IgD-negative memory B cell (primary cell): ENCODE measurements around the gene NRP2. TPM values are rescaled to one million over a fixed set of nuclear protein-coding genes. Genes with fewer than 3 reads are reported as not detected.
A peak's percentile ranks its signal among the peaks of the same experiment; 100 is the strongest.

Experiments
- H3K27ac Mint-ChIP-seq, 3 donors: one replicate each; pipeline ENCODE4 v1.8.0; 2020 to 2022; ENCODE audit warnings: mild to moderate bottlenecking in 3 of 3, mixed read lengths in 3 of 3, moderate library complexity in 1 of 3
- H3K27me3 Mint-ChIP-seq: one replicate; pipeline ENCODE4 v1.8.0; 2021; ENCODE audit warnings: mixed read lengths
- H3K36me3 Mint-ChIP-seq: one replicate; pipeline ENCODE4 v1.8.0; 2020; ENCODE audit warnings: mild to moderate bottlenecking, mixed read lengths
- H3K4me1 Mint-ChIP-seq, 3 donors: one replicate each; pipeline ENCODE4 v1.8.0; 2020 to 2022; ENCODE audit warnings: mixed read lengths in 3 of 3, mild to moderate bottlenecking in 1 of 3
- H3K4me3 Mint-ChIP-seq, 4 donors: one replicate each; pipeline ENCODE4 v1.8.0; 2020 to 2022; ENCODE audit warnings: mild to moderate bottlenecking in 4 of 4, mixed read lengths in 4 of 4, moderate library complexity in 3 of 4
- H3K9me3 Mint-ChIP-seq, 3 donors: one replicate each; pipeline ENCODE4 v1.8.0; 2020 to 2021; ENCODE audit warnings: mixed read lengths in 3 of 3, mild to moderate bottlenecking in 1 of 3
- polyA plus RNA-seq: library from polyadenylated mRNA; unstranded; fragments of 300-500 nt; fragmentation: Illumina TruSeq; gene quantifications from one replicate; pipeline ENCODE4 v1.2.3, GENCODE V29; 2021

The NRP2 gene
- polyA plus RNA-seq, 1 donor from 2014 or later: 0.55 TPM

DNA sequence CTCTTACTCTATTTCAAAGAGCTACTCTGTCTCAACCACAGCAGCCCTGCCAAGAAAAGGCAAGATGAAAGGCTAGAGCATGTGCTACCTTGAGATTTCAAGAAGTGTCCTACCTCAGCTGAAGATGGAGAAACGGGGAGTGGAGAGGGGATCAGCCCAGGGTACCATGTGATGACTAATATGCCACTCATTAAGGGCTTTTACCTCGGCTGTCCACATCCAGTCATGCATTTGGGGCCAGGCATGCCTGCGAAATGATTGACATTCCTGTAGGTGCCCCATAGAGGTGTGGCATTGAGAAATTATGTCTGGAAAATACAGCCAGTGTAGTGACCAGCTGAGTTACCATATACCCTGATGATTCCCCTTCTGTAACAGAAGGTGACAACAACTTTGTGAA, 96.1 kb downstream of the NRP2 start:
- H3K27ac Mint-ChIP-seq: no peak overlapping the region

DNA sequence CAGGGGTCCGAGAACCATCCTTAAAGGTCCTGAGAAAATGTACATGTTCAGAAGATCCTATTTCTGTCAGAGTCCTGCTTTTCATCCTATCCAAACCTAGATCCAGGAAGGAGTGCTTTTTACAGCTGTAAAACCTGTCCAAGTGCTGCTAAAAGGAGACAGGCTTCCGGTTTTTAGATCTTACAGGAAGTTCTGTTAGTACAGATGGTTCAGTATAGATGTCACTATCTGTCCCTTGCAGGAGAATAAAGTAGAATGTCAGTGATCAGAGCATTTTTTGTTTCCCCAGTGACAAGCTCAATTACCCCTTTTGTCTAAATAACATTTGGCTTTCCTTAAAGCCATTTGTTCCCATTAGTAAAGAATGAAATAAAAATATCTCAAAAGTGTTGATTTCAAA, 98.3 kb downstream of the NRP2 start:
- Mint-ChIP-seq H3K9me3 (peaks cover 0 to 2% (median 2%) of the 10 kb centered on the region in 3 donors), H3K27ac (no peak overlapping the region), H3K4me3 (no peak overlapping the region), H3K27me3 (peaks cover 4% of the 10 kb centered on the region), H3K36me3 (peaks cover 5% of the 10 kb centered on the region), H3K4me1 (peaks cover 0 to 4% (median 3%) of the 10 kb centered on the region in 3 donors)

More for the DNA sequence above, 96.1 kb downstream of the NRP2 start:
- Mint-ChIP-seq H3K36me3 (peaks cover 5% of the 10 kb centered on the region), H3K4me3 (no peak overlapping the region), H3K27me3 (peaks cover 6% of the 10 kb centered on the region), H3K4me1 (peaks cover 4 to 8% (median 6%) of the 10 kb centered on the region in 3 donors), H3K9me3 (peaks cover 0 to 2% (median 0%) of the 10 kb centered on the region in 3 donors)

DNA sequence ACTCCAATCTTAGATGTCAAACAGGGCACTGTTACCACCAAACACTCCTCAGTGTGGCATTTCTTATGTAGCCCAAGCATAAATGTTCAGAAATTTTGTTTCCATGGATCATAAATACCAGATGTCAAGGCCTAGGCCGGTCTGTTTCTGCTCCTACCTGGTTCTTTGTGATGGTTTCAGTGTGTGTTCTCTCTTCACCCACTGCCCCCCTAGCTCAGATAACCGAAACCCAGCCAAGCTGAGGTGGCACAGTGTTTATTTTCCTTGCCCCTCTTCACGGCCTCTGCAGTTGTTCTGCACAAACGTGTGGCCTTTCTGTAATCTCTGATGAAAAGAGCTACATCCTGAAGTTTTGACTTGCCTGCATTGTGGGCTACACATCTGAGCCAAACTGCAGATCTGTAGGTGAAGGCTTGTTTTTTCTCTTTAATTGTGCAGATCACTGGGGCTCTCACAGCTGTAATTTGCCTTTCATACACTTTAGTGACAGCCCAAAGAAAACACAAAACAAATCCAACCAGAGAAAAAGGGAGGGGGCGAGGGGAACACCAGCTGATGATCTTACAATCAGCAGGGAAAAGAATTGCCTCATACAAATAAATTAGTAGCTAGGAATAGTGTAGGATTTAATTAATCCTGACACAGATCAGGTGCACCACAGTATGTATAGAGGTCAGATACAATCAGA, 99.1 kb downstream of the NRP2 start:
- Mint-ChIP-seq H3K27me3 (peaks cover 6% of the 10 kb centered on the region), H3K9me3 (peaks cover 0 to 2% (median 0%) of the 10 kb centered on the region in 3 donors), H3K4me1 (peaks cover 0 to 4% (median 0%) of the 10 kb centered on the region in 3 donors), H3K36me3 (peaks cover 5% of the 10 kb centered on the region), H3K4me3 (no peak overlapping the region), H3K27ac (no peak overlapping the region)

DNA sequence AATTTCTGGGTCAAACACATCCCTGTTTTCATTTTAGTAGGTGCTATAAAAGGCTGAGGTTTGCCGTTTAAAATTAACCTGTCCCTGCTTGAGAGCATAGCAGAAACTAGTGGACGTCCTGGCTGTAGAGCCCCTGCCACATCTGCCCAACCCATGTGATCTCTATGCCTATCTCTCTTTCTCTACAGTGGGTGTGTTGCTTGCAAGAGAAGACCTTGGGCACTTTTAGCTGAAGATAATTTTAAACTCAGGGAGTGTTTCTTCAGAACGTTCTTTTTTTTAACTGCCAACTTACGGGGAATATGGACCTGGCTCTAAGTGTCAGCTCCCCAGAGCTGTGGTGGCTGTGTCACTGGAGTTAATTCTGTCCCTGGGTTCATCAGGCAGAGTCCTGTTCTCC, 100.6 kb downstream of the NRP2 start:
- Mint-ChIP-seq H3K27ac (no peak overlapping the region), H3K4me1 (peaks cover 0 to 4% (median 0%) of the 10 kb centered on the region in 3 donors), H3K4me3 (no peak overlapping the region), H3K36me3 (peaks cover 2% of the 10 kb centered on the region), H3K27me3 (peaks cover 2% of the 10 kb centered on the region), H3K9me3 (peaks cover 0 to 2% (median 2%) of the 10 kb centered on the region in 3 donors)

DNA sequence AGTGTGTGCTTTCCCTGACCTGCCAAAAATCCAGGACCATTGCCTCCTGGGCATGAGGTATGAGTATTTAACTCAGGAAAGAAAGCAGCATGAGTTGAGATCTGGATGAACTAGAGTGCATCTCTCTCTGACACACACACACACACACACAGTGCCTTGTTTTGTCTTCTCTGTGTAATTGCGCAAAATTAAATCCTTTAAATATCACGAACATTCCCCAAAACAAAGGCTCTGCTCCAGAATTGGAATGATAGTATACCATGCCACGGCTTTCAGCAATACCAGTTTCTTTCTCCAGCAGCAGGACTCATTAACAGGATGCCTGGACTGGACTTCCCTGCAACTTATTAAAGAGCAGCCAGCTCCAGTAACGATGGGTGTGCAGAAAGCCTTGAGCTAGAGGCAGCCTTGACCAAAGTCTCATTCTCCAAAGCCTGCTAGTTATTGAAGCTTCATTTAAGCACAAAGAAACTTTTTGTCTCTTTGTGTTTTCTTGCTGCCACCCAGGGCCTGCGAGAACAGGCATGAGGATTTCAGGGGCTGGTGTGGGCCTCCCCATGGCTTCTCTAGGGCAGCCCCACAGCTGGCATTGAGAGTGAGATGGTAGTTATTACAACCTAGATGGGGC, 101.7 kb downstream of the NRP2 start:
- Mint-ChIP-seq H3K27ac (no peak overlapping the region), H3K9me3 (peaks cover 0 to 2% (median 2%) of the 10 kb centered on the region in 3 donors), H3K36me3 (peaks cover 2% of the 10 kb centered on the region), H3K27me3 (peaks cover 2% of the 10 kb centered on the region), H3K4me1 (peaks cover 0 to 4% (median 0%) of the 10 kb centered on the region in 3 donors), H3K4me3 (no peak overlapping the region)

DNA sequence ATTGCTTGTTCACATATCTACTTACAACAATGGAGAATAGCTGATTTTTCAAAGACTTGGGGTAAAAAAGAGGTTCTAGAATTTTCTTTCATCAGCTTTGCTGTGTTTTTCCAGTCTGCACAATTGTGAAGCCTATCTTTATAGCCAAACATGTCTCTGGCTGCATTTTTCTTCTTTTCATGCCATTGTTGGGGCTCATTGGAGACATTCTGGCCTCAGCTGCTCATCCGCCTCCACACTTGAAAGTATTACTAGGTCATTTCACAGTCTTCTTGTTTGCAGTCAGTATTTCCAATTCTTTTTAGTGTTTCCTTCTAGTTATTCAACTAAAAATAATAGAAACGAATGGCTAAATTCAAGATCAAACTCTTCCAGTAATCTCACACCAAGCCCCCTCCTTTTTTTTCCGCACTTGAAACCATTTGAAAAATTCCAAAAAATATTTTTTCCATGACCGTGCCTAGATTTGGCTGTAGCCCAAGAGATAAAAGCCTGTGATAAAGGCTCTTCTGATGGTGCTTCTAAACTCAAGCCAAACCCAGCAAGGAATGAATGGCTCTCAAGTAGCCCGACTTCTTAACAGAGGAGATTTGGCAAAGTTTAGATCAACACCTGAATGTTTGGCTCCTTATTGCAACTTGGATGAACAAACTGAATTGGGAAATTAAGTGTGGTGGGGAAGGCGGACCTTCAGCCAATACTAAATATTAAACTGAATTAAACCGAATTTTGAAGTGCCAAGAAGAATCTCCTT, 103.4 kb downstream of the NRP2 start:
- H3K27ac Mint-ChIP-seq: no peak overlapping the region
- H3K36me3 Mint-ChIP-seq: peaks cover 2% of the 10 kb centered on the region
- peaks cover 2% of the 10 kb centered on the region for H3K27me3 Mint-ChIP-seq
- H3K9me3 Mint-ChIP-seq: peaks cover 0 to 2% (median 2%) of the 10 kb centered on the region in 3 donors
- H3K4me3 Mint-ChIP-seq: no peak overlapping the region
- peaks cover 0 to 2% (median 0%) of the 10 kb centered on the region in 3 donors for H3K4me1 Mint-ChIP-seq

DNA sequence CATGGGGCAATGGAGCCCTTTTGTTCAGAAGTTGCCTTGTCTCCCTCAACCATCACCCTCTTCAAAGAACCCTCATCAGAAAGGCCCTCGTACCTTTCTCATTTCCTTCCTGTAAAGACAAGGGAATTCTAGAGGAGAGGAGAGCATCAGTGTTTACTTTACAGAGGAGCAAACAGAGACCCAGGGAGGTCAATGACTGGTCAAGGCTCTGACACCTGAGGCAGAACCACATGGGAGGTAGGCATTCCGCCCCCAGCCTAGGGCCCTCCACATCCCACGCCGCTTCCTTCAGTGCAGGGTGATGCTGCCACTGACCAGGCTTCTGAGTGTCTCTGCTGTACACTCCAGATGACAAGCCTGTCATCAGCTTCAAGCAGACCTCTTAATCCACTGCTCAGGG, 104.7 kb downstream of the NRP2 start:
- Mint-ChIP-seq H3K27me3 (peaks cover 2% of the 10 kb centered on the region), H3K4me3 (no peak overlapping the region), H3K27ac (no peak overlapping the region), H3K4me1 (no peaks in the 10 kb centered on the region), H3K9me3 (peaks cover 0 to 2% (median 2%) of the 10 kb centered on the region in 3 donors), H3K36me3 (peaks cover 4% of the 10 kb centered on the region)

DNA sequence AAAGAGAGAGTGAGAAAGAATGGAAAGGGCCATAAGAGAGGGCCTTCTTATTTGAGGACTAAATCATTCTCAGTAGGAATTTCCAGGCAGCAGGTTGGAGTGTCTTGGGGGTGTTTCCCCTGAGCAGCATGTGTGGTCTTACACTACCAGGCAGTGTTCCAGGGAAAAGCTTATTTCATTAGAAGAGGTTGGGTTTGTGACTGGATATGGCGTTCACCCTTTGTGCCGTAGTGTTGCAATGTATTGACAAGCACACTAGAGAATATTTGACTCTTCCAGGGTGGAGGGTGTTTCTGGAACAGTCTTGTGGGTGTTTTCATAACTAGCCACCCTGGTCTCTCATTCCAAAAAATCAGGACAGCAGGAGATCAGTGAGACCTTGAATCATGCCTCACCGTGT, 105.5 kb downstream of the NRP2 start:
- Mint-ChIP-seq H3K4me3 (no peak overlapping the region), H3K4me1 (no peaks in the 10 kb centered on the region), H3K36me3 (peaks cover 2% of the 10 kb centered on the region), H3K27ac (no peak overlapping the region), H3K9me3 (peaks cover 0 to 2% (median 2%) of the 10 kb centered on the region in 3 donors), H3K27me3 (peaks cover 2% of the 10 kb centered on the region)

DNA sequence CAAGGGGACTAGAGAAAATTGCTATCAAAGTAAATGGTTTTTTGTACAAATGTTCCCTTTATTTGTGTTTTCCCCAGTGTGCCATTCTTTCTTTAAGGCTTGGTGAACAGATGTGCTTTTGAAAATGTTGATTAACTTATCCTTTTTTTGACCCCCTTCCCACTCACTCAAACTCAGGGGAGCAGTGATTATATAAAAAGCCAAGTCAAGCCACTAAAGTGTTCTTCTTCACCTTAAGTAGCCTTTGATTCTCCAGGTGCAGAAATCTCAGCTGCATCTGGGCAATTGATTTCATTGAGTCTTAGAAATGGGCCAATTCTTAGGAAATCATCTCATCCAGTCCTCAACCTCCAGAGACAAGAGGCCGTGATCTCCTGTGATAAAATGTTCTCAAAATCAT, 107.6 kb downstream of the NRP2 start:
- Mint-ChIP-seq H3K36me3 (peaks cover 2% of the 10 kb centered on the region), H3K4me3 (no peak overlapping the region), H3K27me3 (peaks cover 2% of the 10 kb centered on the region), H3K4me1 (no peaks in the 10 kb centered on the region), H3K9me3 (peaks cover 0 to 2% (median 0%) of the 10 kb centered on the region in 3 donors), H3K27ac (no peak overlapping the region)

DNA sequence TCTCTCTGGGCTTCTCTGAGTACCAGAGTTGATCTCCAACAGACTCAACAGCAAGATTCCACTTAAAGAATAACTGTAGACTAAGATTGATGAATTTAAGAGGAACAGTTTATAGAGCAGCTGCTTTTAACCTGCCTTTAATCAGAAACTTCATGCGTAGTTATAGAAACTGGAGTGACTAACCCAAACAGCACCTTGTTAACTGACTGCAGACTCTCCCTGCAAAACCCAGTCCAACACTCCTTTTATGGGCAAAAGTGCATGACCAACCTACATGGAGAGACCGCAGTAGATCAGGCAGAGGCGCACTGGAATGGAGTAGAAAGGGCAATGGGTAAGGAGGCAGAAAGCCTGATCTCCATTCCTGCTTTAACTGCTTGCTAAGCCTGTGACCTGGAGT, 110.6 kb downstream of the NRP2 start:
- Mint-ChIP-seq H3K36me3 (peaks cover 2% of the 10 kb centered on the region), H3K4me1 (no peaks in the 10 kb centered on the region), H3K27ac (no peak overlapping the region), H3K27me3 (peaks cover 3% of the 10 kb centered on the region), H3K4me3 (no peak overlapping the region), H3K9me3 (no peaks in the 10 kb centered on the region)

DNA sequence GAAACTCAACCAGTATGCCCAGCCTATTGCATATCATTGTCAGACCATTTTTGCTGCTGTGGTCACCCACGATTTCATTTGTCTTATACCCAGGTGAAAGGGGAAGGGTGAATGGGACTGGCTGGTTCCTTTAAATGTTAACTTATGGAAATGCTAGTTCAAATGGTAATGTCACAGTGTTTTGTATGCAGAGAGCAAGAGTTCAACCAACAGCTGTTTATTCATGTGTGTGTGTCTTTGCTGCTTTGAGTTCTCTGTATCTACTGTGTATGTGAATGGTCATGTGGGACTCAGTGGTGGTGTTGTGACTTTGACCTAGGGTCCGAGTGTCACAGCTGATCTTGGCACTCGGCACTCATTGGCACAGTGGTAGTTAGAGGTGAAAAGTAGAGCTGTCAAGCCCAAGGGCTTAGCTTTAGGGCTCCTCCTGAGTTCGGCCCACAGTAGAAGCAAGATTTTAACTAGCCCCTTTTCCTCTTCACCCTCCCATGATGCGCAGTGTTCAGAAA, 114.6 kb downstream of the NRP2 start:
- H3K4me3 Mint-ChIP-seq: no peak overlapping the region
- H3K36me3 Mint-ChIP-seq: no peaks in the 10 kb centered on the region
- peaks cover 3% of the 10 kb centered on the region for H3K27me3 Mint-ChIP-seq
- no peak overlapping the region for H3K27ac Mint-ChIP-seq
- peaks cover 0 to 9% (median 2%) of the 10 kb centered on the region in 3 donors for H3K9me3 Mint-ChIP-seq
- no peaks in the 10 kb centered on the region for H3K4me1 Mint-ChIP-seq

DNA sequence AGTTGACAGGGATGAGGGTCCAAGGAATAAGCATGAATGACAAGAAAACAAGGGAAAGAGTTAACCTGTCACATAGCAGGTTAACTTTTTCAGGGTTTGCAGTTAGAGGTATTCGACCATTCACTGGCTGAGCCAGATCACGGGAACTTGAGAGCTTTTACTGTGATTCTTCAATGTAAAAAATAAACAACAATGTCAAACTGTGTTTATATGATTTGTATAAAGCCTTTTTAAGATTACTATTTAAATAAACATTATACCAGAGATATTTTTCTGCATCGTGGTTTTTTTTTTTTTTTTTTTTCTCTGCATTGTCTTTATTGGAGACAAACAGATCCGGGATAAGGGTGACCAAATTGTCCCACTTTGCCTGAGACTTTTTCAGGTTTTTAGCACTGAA, 115.6 kb downstream of the NRP2 start:
- peaks cover 3% of the 10 kb centered on the region for H3K27me3 Mint-ChIP-seq
- H3K4me1 Mint-ChIP-seq: no peaks in the 10 kb centered on the region
- H3K9me3 Mint-ChIP-seq: peaks cover 0 to 9% (median 2%) of the 10 kb centered on the region in 3 donors
- H3K4me3 Mint-ChIP-seq: no peak overlapping the region
- no peak overlapping the region for H3K27ac Mint-ChIP-seq
- no peaks in the 10 kb centered on the region for H3K36me3 Mint-ChIP-seq

DNA sequence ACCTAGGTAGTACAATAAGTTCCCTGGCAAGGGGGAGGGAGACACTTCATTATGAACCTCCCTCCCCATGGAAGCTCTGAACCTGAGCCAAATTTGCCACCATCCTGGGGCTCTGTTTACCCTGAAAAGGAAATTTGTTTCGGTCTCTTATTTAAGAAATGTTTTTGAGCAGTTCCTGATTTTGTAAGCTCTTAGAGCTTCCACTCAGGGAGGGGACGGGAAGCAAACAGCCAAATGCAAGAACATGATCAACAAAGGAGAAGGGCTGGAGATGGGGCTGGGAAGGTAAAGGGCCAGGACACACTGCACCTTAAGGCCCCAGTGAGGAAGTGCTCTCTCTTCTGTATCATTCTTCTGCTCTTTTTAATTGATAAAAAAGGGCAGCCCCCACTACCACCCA, 117.9 kb downstream of the NRP2 start:
- H3K27ac Mint-ChIP-seq: no peak overlapping the region
- H3K4me1 Mint-ChIP-seq: no peaks in the 10 kb centered on the region
- H3K4me3 Mint-ChIP-seq: no peak overlapping the region
- H3K36me3 Mint-ChIP-seq: no peaks in the 10 kb centered on the region
- peaks cover 0 to 9% (median 2%) of the 10 kb centered on the region in 3 donors for H3K9me3 Mint-ChIP-seq
- peaks cover 6% of the 10 kb centered on the region for H3K27me3 Mint-ChIP-seq

DNA sequence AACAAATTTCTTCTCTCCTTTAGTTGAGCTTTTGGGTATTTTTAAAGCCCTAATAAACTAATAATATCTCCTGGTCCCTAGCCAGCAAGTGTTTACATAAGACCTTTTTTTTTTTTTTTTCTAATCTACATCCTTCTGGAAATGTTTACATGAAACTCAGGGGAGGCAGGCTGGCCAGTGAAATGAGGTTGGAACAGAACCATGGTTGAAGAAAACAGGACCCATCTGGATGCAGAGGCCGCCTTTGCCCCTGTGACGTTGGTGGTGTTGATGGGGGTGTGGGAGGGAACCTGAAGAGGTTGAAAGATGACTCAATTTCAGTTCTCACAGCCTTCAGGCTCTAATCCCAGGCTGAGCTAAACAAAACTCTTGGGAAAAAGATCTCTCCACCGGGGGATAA, 118.5 kb downstream of the NRP2 start:
- peaks cover 6% of the 10 kb centered on the region for H3K27me3 Mint-ChIP-seq
- H3K27ac Mint-ChIP-seq: no peak overlapping the region
- H3K9me3 Mint-ChIP-seq: peaks cover 0 to 9% (median 2%) of the 10 kb centered on the region in 3 donors
- H3K4me3 Mint-ChIP-seq: no peak overlapping the region
- no peaks in the 10 kb centered on the region for H3K4me1 Mint-ChIP-seq
- H3K36me3 Mint-ChIP-seq: no peaks in the 10 kb centered on the region

DNA sequence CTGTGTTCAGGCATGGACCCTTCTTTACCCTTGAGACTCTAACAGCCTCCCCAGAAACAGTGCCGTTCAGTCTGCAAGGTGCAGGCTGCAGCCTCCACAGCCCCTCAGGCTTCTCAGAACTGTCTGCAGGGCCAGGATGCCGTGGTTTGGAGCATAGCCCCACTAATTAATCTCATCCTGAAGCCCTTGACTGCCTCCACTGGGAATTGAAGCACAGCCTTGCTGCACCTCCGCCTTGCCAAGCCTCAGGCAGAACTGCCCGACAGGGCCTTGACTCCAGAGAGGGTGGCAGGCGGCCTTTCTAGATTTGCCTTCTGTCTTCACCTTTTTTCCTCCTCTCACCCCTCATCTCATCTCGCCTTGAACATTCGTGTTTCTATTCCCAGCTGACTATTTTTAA, 119.8 kb downstream of the NRP2 start:
- Mint-ChIP-seq H3K27me3 (peaks cover 6% of the 10 kb centered on the region), H3K9me3 (peaks cover 0 to 9% (median 2%) of the 10 kb centered on the region in 3 donors), H3K36me3 (no peaks in the 10 kb centered on the region), H3K4me1 (no peaks in the 10 kb centered on the region), H3K27ac (no peak overlapping the region), H3K4me3 (peak overlapping the region in 1 of 4 donors; percentile 39)
